ENCODE results near the gene IFRD2. TPM values are rescaled to one million over a fixed set of nuclear protein-coding genes. Genes with fewer than 3 reads are reported as not detected.
"Not testable (repeated sequence)": the region's sequence is repeated elsewhere in the genome, so short reads cannot be mapped to it uniquely, and the experiment has no call there.

Gene IFRD2
- polyA plus RNA-seq, 4 donors, result 34.8 to 51.9 (median 48.5) TPM

GRCh38 chr3:50256978-50257890 is 35.0 kb downstream of the IFRD2 start:
- DNase-seq (ENCODE audit: low read depth in 4 of 4, low spot score in 2 of 4), result no peak

- no peak for DNase-seq (ENCODE audit: low read depth in 4 of 4, low spot score in 2 of 4)
Measured at GRCh38 chr3:50255251-50255615, 37.0 kb downstream of the IFRD2 start.

- DNase-seq (ENCODE audit: low read depth in 4 of 4, low spot score in 2 of 4), result no peak
Measured at GRCh38 chr3:50254577-50255250, 37.5 kb downstream of the IFRD2 start.

- DNase-seq (ENCODE audit: low read depth in 4 of 4, low spot score in 2 of 4), result no peak
Measured at GRCh38 chr3:50251220-50251619, 41.0 kb downstream of the IFRD2 start.

- no peak for DNase-seq (ENCODE audit: low read depth in 4 of 4, low spot score in 2 of 4)
Measured at GRCh38 chr3:50250514-50250913, 41.7 kb downstream of the IFRD2 start.

GRCh38 chr3:50249457-50249856 is 42.8 kb downstream of the IFRD2 start:
- no peak for DNase-seq (ENCODE audit: low read depth in 4 of 4, low spot score in 2 of 4)

- DNase-seq (ENCODE audit: low read depth in 4 of 4, low spot score in 2 of 4), result no peak
Measured at GRCh38 chr3:50248387-50248786, 43.8 kb downstream of the IFRD2 start.

GRCh38 chr3:50246517-50246954 is 45.7 kb downstream of the IFRD2 start:
- DNase-seq (ENCODE audit: low read depth in 4 of 4, low spot score in 2 of 4), result no peak

- DNase-seq (ENCODE audit: low read depth in 4 of 4, low spot score in 2 of 4), result peak in 2 of 4 donors; percentile 81 to 88
Measured at GRCh38 chr3:50245831-50246516, 46.3 kb downstream of the IFRD2 start.

- DNase-seq (ENCODE audit: low read depth in 4 of 4, low spot score in 2 of 4), result no peak
Measured at GRCh38 chr3:50245251-50245745, 46.9 kb downstream of the IFRD2 start.

- DNase-seq (ENCODE audit: low read depth in 4 of 4, low spot score in 2 of 4), result not testable (repeated sequence)
Measured at GRCh38 chr3:50244813-50245212, 47.4 kb downstream of the IFRD2 start.

GRCh38 chr3:50243543-50243895 is 48.7 kb downstream of the IFRD2 start:
- DNase-seq (ENCODE audit: low read depth in 4 of 4, low spot score in 2 of 4), result no peak

- DNase-seq (ENCODE audit: low read depth in 4 of 4, low spot score in 2 of 4), result no peak
Measured at GRCh38 chr3:50242851-50243542, 49.2 kb downstream of the IFRD2 start.

GRCh38 chr3:50242381-50242770 is 49.9 kb downstream of the IFRD2 start:
- DNase-seq (ENCODE audit: low read depth in 4 of 4, low spot score in 2 of 4), result no peak

GRCh38 chr3:50241713-50242380 is 50.4 kb downstream of the IFRD2 start:
- no peak for DNase-seq (ENCODE audit: low read depth in 4 of 4, low spot score in 2 of 4)

- DNase-seq (ENCODE audit: low read depth in 4 of 4, low spot score in 2 of 4), result no peak
Measured at GRCh38 chr3:50241163-50241562, 51.1 kb downstream of the IFRD2 start.

GRCh38 chr3:50239649-50240048 is 52.6 kb downstream of the IFRD2 start:
- no peak for DNase-seq (ENCODE audit: low read depth in 4 of 4, low spot score in 2 of 4)

GRCh38 chr3:50238549-50239026 is 53.6 kb downstream of the IFRD2 start:
- no peak for DNase-seq (ENCODE audit: low read depth in 4 of 4, low spot score in 2 of 4)

- no peak for DNase-seq (ENCODE audit: low read depth in 4 of 4, low spot score in 2 of 4)
Measured at GRCh38 chr3:50237754-50238548, 54.3 kb downstream of the IFRD2 start.
